IMR-90 (cell line): ENCODE results near the gene TULP4.

ENCODE experiments used
- BHLHE40 ChIP-seq: fragments of 150-350 bp; IDR thresholded peaks from 2 replicates; pipeline ENCODE4 v1.6.1; 2016; ENCODE audit warnings: mild to moderate bottlenecking, low read depth, low read length
- CEBPB ChIP-seq: IDR thresholded peaks from 2 replicates; pipeline ENCODE4 v1.6.1; 2012; ENCODE audit warnings: low read depth, low read length, improper control_type of control experiment
- CHD1 ChIP-seq: IDR thresholded peaks from 2 replicates; pipeline ENCODE4 v1.6.1; 2012; ENCODE audit warnings: low read depth, low read length, improper control_type of control experiment
- ELK1 ChIP-seq: fragments of 150-350 bp; IDR thresholded peaks from 2 replicates; pipeline ENCODE4 v1.6.1; 2016; ENCODE audit warnings: low read depth, mild to moderate bottlenecking, low read length, moderate library complexity, borderline replicate concordance
- FOS ChIP-seq: fragments of 150-350 bp; IDR thresholded peaks from 2 replicates; pipeline ENCODE4 v1.6.1; 2016; ENCODE audit warnings: low read depth, low read length
- MAFK ChIP-seq: IDR thresholded peaks from 2 replicates; pipeline ENCODE4 v1.6.1; 2012; ENCODE audit warnings: low read depth, low read length, improper control_type of control experiment
- MAZ ChIP-seq: IDR thresholded peaks from 2 replicates; pipeline ENCODE4 v1.6.1; 2012; ENCODE audit warnings: low read depth, mild to moderate bottlenecking, low read length, improper control_type of control experiment, moderate library complexity, borderline replicate concordance
- MXI1 ChIP-seq: IDR thresholded peaks from 2 replicates; pipeline ENCODE4 v1.6.1; 2012; ENCODE audit warnings: low read depth, mild to moderate bottlenecking, low read length, moderate library complexity, borderline replicate concordance
- POLR2A ChIP-seq: IDR thresholded peaks from 2 replicates; pipeline ENCODE4 v1.6.1; 2012; ENCODE audit warnings: mild to moderate bottlenecking, low read depth, low read length
- RAD21 ChIP-seq: IDR thresholded peaks from 2 replicates; pipeline ENCODE4 v1.6.1; 2012; ENCODE audit warnings: low read length, improper control_type of control experiment
- RFX5 ChIP-seq: IDR thresholded peaks from 2 replicates; pipeline ENCODE4 v1.8.0; 2012; ENCODE audit warnings: low read depth, mild to moderate bottlenecking, low read length, moderate library complexity
- SMC3 ChIP-seq: fragments of 150-350 bp; IDR thresholded peaks from 2 replicates; pipeline ENCODE4 v1.6.1; 2016; ENCODE audit warnings: low read depth, mild to moderate bottlenecking, antibody characterized with exemption, low read length, moderate library complexity
- USF2 ChIP-seq: fragments of 150-350 bp; IDR thresholded peaks from 2 replicates; pipeline ENCODE4 v1.6.1; 2017; ENCODE audit warnings: mild to moderate bottlenecking, antibody characterized with exemption, low read length, low read depth
- TF ChIP-seq, protein P1 (sequence below): conservative IDR thresholded peaks from 2 replicates; pipeline ENCODE4 v1.5.1; 2012; ENCODE audit warnings: mild to moderate bottlenecking, low read depth, low read length, improper control_type of control experiment

DNA sequence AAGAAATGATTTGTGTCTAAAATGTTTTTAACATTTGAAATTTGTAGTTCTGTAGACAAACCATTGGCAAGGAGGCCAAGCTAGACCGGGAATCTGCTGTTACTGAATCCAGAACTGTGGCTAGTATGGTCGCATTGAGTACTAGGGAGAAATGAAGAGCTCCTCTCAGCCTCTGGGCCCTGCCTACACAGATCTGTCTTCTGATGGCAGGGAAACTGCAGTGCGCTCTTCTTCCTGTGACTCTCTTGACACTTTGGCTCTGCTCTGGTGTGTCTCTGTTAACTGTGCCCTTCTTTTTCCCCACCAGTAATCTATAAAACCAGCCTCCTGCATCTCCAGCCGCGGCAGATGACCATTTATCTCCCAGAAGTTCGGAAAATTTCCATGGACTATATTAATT is 186.1 kb downstream of the TULP4 start:
- TF ChIP-seq USF2 (no peak), RAD21 (no peak), POLR2A (no peak), FOS (no peak), MAFK (no peak), CEBPB (no peak), RFX5 (no peak), SMC3 (no peak), ELK1 (no peak), MAZ (no peak), MXI1 (no peak), CHD1 (no peak), BHLHE40 (no peak)
- TF ChIP-seq, protein P1, sequence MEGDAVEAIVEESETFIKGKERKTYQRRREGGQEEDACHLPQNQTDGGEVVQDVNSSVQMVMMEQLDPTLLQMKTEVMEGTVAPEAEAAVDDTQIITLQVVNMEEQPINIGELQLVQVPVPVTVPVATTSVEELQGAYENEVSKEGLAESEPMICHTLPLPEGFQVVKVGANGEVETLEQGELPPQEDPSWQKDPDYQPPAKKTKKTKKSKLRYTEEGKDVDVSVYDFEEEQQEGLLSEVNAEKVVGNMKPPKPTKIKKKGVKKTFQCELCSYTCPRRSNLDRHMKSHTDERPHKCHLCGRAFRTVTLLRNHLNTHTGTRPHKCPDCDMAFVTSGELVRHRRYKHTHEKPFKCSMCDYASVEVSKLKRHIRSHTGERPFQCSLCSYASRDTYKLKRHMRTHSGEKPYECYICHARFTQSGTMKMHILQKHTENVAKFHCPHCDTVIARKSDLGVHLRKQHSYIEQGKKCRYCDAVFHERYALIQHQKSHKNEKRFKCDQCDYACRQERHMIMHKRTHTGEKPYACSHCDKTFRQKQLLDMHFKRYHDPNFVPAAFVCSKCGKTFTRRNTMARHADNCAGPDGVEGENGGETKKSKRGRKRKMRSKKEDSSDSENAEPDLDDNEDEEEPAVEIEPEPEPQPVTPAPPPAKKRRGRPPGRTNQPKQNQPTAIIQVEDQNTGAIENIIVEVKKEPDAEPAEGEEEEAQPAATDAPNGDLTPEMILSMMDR, result no peak
